ENCODE results near the gene HOXB4.

Gene HOXB4

DNA sequence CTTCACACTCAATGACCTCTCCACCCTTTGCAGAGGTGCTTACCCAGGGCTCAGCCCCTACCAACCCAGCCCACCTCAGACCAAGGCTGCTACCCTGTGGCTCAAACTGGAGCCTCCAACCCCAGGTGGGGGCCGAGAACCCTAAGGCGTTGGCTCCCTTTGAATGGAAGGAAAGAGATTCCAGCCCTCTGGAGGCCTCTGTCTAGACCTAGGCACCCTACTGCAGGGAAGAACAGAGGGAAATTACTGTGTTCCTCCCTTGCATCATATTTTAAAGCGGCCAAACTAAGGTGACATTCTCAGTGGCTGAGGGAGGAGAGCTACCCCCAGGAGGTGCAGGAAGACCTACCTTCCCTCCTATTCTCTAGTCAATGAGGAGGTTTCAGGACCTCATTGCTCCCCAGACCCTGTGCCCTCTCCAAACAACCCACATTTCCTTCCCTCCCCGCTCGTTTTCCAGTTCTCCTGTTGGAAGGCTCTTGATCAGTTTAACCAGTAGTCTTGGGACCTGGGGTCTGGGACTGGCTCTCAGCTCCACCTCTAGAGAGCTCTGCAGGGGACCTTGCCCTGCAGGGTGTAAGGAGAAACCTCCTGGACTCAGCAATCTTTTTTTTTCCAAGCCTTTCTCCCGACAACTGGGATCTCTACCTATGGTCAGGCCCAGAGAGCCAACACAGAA, 42.5 kb upstream of the HOXB4 start:
- H3K27ac ChIP-seq (ENCODE audit: low read depth, low read length) = no peak overlapping the region

DNA sequence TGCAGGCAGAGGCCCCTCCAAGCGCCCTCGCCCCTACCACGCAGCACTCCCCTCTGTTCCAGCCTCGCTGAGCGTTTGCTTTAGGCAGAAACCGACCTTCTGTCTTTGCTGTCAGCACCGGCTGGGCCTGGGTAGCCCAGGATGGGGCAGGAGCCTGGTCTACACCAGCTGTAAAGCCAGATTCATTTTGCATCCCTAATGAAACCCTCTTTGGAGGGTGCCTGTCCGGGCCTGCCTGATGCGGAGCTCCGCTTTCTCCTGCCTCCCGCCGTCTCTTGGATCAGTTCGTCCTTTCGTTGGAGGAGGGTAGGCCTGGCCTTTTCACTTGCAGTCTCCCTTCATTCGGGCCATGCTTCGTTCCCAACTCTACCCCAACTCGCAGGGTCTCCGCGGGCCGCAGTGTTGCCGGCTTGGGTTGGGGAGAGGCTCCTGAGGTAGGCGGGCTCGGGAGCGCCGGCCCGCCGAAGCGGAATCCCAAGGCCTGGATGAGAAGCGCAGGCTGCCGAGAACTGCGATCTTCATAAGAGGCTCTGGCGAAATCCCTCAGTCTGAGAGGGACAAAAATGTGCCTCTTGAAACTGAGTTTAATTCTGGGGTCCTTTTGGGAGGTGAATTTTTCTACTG, 41.8 kb upstream of the HOXB4 start:
- Histone ChIP-seq H3K9me2 (replicated peaks; ENCODE audit: control insufficient read depth, low read length) (no peaks in the 10 kb centered on the region), H3K4me2 (ENCODE audit: low read length) (no peak overlapping the region), H3K9me3 (ENCODE audit: control insufficient read depth, insufficient read depth, low read length) (no peaks in the 10 kb centered on the region), H3K27ac (ENCODE audit: low read depth, low read length) (no peak overlapping the region), H3K36me3 (ENCODE audit: control insufficient read depth, low read length) (no peaks in the 10 kb centered on the region), H3K4me1 (ENCODE audit: control insufficient read depth, low read length) (peaks cover 7% of the 10 kb centered on the region), H3K4me3 (ENCODE audit: low read length) (no peak overlapping the region), H3K27me3 (ENCODE audit: control insufficient read depth, low read length) (peaks cover 83% of the 10 kb centered on the region), H3K79me2 (ENCODE audit: control insufficient read depth, low read length) (no peaks in the 10 kb centered on the region), H3F3A (ENCODE audit: control insufficient read depth, insufficient read depth) (no peaks in the 10 kb centered on the region), H4K20me1 (ENCODE audit: control insufficient read depth, insufficient read depth, low read depth, low read length) (no peaks in the 10 kb centered on the region)
- TF ChIP-seq, protein P1, sequence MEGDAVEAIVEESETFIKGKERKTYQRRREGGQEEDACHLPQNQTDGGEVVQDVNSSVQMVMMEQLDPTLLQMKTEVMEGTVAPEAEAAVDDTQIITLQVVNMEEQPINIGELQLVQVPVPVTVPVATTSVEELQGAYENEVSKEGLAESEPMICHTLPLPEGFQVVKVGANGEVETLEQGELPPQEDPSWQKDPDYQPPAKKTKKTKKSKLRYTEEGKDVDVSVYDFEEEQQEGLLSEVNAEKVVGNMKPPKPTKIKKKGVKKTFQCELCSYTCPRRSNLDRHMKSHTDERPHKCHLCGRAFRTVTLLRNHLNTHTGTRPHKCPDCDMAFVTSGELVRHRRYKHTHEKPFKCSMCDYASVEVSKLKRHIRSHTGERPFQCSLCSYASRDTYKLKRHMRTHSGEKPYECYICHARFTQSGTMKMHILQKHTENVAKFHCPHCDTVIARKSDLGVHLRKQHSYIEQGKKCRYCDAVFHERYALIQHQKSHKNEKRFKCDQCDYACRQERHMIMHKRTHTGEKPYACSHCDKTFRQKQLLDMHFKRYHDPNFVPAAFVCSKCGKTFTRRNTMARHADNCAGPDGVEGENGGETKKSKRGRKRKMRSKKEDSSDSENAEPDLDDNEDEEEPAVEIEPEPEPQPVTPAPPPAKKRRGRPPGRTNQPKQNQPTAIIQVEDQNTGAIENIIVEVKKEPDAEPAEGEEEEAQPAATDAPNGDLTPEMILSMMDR (IDR thresholded peaks at IDR 0.05; ENCODE audit: low read depth, low read length, poor library complexity, severe bottlenecking) = no peak
- TF ChIP-seq EZH2phosphoT487 (IDR thresholded peaks at IDR 0.05; ENCODE audit: borderline replicate concordance, low read length) = no peak

More for the DNA sequence above, 42.5 kb upstream of the HOXB4 start:
- Histone ChIP-seq H3K79me2 (ENCODE audit: control insufficient read depth, low read length) (no peaks in the 10 kb centered on the region), H3K4me3 (ENCODE audit: low read length) (no peak overlapping the region), H3K4me1 (ENCODE audit: control insufficient read depth, low read length) (peaks cover 7% of the 10 kb centered on the region), H3K4me2 (ENCODE audit: low read length) (no peak overlapping the region), H3F3A (ENCODE audit: control insufficient read depth, insufficient read depth) (no peaks in the 10 kb centered on the region), H3K9me2 (replicated peaks; ENCODE audit: control insufficient read depth, low read length) (no peaks in the 10 kb centered on the region), H3K9me3 (ENCODE audit: control insufficient read depth, insufficient read depth, low read length) (no peaks in the 10 kb centered on the region), H3K27me3 (ENCODE audit: control insufficient read depth, low read length) (peaks cover 88% of the 10 kb centered on the region), H4K20me1 (ENCODE audit: control insufficient read depth, insufficient read depth, low read depth, low read length) (no peaks in the 10 kb centered on the region), H3K36me3 (ENCODE audit: control insufficient read depth, low read length) (no peaks in the 10 kb centered on the region)
- TF ChIP-seq, protein P1 (IDR thresholded peaks at IDR 0.05; ENCODE audit: low read depth, low read length, poor library complexity, severe bottlenecking) = no peak
- no peak for TF ChIP-seq EZH2phosphoT487 (IDR thresholded peaks at IDR 0.05; ENCODE audit: borderline replicate concordance, low read length)

DNA sequence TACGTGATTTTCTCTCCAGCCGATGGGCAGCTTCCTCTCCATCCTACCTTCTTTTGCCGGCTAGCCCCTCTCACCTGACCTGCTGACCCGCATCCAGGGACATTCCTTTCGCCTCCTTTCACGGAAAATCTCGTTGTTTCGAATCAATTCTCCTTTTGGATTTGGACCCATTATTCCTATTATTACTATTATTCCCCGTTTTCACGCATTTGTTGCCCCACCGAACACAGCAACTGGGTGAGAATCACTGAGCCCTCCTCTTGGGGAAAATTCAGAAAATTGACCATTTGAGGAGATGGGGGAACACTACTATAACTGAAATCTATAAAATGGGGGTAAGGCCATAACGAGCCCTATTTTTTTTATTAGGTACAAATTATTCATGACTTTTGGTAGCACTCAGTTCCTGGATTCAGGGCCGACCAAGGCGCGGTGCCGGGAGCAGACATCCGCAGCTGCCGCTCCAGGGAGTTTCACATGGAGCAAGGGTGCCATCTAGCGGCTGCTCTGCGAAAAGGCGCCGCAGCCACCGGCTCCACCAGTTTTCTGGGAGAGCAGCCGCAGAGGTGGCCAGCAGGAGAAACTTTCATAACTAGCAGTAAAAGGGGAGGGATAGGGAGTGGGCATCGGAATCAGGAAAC, 40.2 kb upstream of the HOXB4 start:
- Histone ChIP-seq H3K4me1 (ENCODE audit: control insufficient read depth, low read length) (peaks cover 7% of the 10 kb centered on the region), H3F3A (ENCODE audit: control insufficient read depth, insufficient read depth) (no peaks in the 10 kb centered on the region), H3K27me3 (ENCODE audit: control insufficient read depth, low read length) (peaks cover 83% of the 10 kb centered on the region), H3K79me2 (ENCODE audit: control insufficient read depth, low read length) (no peaks in the 10 kb centered on the region), H4K20me1 (ENCODE audit: control insufficient read depth, insufficient read depth, low read depth, low read length) (no peaks in the 10 kb centered on the region), H3K9me2 (replicated peaks; ENCODE audit: control insufficient read depth, low read length) (no peaks in the 10 kb centered on the region), H3K4me2 (ENCODE audit: low read length) (peak overlapping the region; percentile 41; the same call in 1 of the 2 replicates), H3K9me3 (ENCODE audit: control insufficient read depth, insufficient read depth, low read length) (no peaks in the 10 kb centered on the region), H3K27ac (ENCODE audit: low read depth, low read length) (no peak overlapping the region), H3K36me3 (ENCODE audit: control insufficient read depth, low read length) (no peaks in the 10 kb centered on the region), H3K4me3 (ENCODE audit: low read length) (no peak overlapping the region)
- TF ChIP-seq, protein P1 (IDR thresholded peaks at IDR 0.05; ENCODE audit: low read depth, low read length, poor library complexity, severe bottlenecking) = peak; percentile 87
- no peak for TF ChIP-seq EZH2phosphoT487 (IDR thresholded peaks at IDR 0.05; ENCODE audit: borderline replicate concordance, low read length)
